GM18909 (cell line): Measurements from ENCODE around the gene FBRS.
"Not testable (repeated sequence)": the region's sequence is repeated elsewhere in the genome, so short reads cannot be mapped to it uniquely, and the experiment has no call there.

Source experiments
- ATAC-seq: cut with Tn5 transposase; IDR thresholded peaks from one replicate; pipeline ENCODE4 v1.9.1; 2021; ENCODE audit warnings: mild to moderate bottlenecking; ENCODE audit not compliant: unreplicated experiment, poor library complexity

Gene FBRS

GRCh38 chr16:30697264-30698138 is 39.3 kb downstream of the FBRS start:
- ATAC-seq = peak; percentile 86

- ATAC-seq = peak; percentile 74
Observed at GRCh38 chr16:30698139-30698815, 40.0 kb downstream of the FBRS start.

GRCh38 chr16:30698816-30699614 is 40.8 kb downstream of the FBRS start, which contains the start of gene SRCAP:
SRCAP (plus strand) TSS chr16:30699171; CDS start chr16:30700825, 1,654 bp downstream.
- ATAC-seq = peak; percentile 25

- ATAC-seq = no peak
Observed at GRCh38 chr16:30699615-30700099, 41.4 kb downstream of the FBRS start.

- no peak for ATAC-seq
Observed at GRCh38 chr16:30700491-30700890, 42.3 kb downstream of the FBRS start.

GRCh38 chr16:30700971-30701370 is 42.7 kb downstream of the FBRS start:
- ATAC-seq = no peak

- ATAC-seq = not testable (repeated sequence)
Observed at GRCh38 chr16:30703071-30703470, 44.8 kb downstream of the FBRS start.

- ATAC-seq = no peak
Observed at GRCh38 chr16:30703971-30704370, 45.7 kb downstream of the FBRS start.

- no peak for ATAC-seq
Observed at GRCh38 chr16:30706046-30706445, 47.8 kb downstream of the FBRS start.

GRCh38 chr16:30710971-30711370 is 52.7 kb downstream of the FBRS start:
- ATAC-seq = no peak

GRCh38 chr16:30711712-30712111 is 53.5 kb downstream of the FBRS start:
- ATAC-seq = no peak

- no peak for ATAC-seq
Observed at GRCh38 chr16:30715750-30716445, 57.7 kb downstream of the FBRS start.

GRCh38 chr16:30720086-30720485 is 61.9 kb downstream of the FBRS start:
- ATAC-seq = no peak
